ENCODE results near the gene DHX9. TPM values are rescaled to one million over a fixed set of nuclear protein-coding genes. Genes with fewer than 3 reads are reported as not detected.
A peak's percentile ranks its signal among the peaks of the same experiment; 100 is the strongest.

The DHX9 gene
- total RNA-seq, 1 donor from 2014 or later = 169 TPM

GRCh38 chr1:182826892-182827291, 12.3 kb upstream of the DHX9 start:
- TF ChIP-seq EZH2 (IDR thresholded peaks at IDR 0.05; ENCODE audit: insufficient read depth, low read length) (no peak), CTCF (IDR thresholded peaks at IDR 0.05; ENCODE audit: insufficient read depth, low read depth, low read length) (no peak)
- no peak overlapping the region for H3K27ac Mint-ChIP-seq (ENCODE audit: unreplicated experiment)
- Histone ChIP-seq H3K27me3 (ENCODE audit: insufficient read depth, low read length) (no peaks in the 10 kb centered on the region), H4K20me1 (ENCODE audit: insufficient read depth, low read length) (no peaks in the 10 kb centered on the region), H3K9me3 (ENCODE audit: insufficient read depth, low read depth, low read length) (no peaks in the 10 kb centered on the region), H2AFZ (ENCODE audit: low read depth, low read length) (no peak overlapping the region), H3K36me3 (ENCODE audit: insufficient read depth, low read length) (no peaks in the 10 kb centered on the region), H3K79me2 (ENCODE audit: insufficient read depth, low read length) (no peaks in the 10 kb centered on the region), H3K4me1 (ENCODE audit: insufficient read depth, low read length) (no peaks in the 10 kb centered on the region), H3K4me2 (ENCODE audit: low read length) (no peak overlapping the region), H3K4me3 (ENCODE audit: insufficient read depth, low read depth, low read length) (no peak overlapping the region), H3K9ac (ENCODE audit: low read length) (no peak overlapping the region), H3K27ac (ENCODE audit: low read depth, low read length) (no peak overlapping the region)
- peaks cover 3% of the 10 kb centered on the region for H3K36me3 Mint-ChIP-seq (ENCODE audit: low read depth, unreplicated experiment)
- DNase-seq (ENCODE audit: low read depth) (no peak), FAIRE-seq (no peak)
- no peaks in the 10 kb centered on the region for H3K9me3 Mint-ChIP-seq (ENCODE audit: unreplicated experiment)
- no peaks in the 10 kb centered on the region for H3K27me3 Mint-ChIP-seq (ENCODE audit: low read depth, unreplicated experiment)
- no peaks in the 10 kb centered on the region for H3K4me1 Mint-ChIP-seq (ENCODE audit: low read depth, unreplicated experiment)
- H3K4me3 Mint-ChIP-seq (ENCODE audit: unreplicated experiment) = no peak overlapping the region

GRCh38 chr1:182829285-182829932, 9.7 kb upstream of the DHX9 start:
- Mint-ChIP-seq H3K9me3 (ENCODE audit: unreplicated experiment) (no peaks in the 10 kb centered on the region), H3K36me3 (ENCODE audit: low read depth, unreplicated experiment) (no peaks in the 10 kb centered on the region), H3K4me1 (ENCODE audit: low read depth, unreplicated experiment) (peaks cover 4% of the 10 kb centered on the region), H3K27me3 (ENCODE audit: low read depth, unreplicated experiment) (no peaks in the 10 kb centered on the region), H3K4me3 (ENCODE audit: unreplicated experiment) (no peak overlapping the region), H3K27ac (ENCODE audit: unreplicated experiment) (no peak overlapping the region)
- no peaks in the 10 kb centered on the region for H3K9me3 ChIP-seq (ENCODE audit: insufficient read depth, low read depth, low read length)
- no peak overlapping the region for H3K4me2 ChIP-seq (ENCODE audit: low read length)
- no peak for DNase-seq (ENCODE audit: low read depth)
- no peak overlapping the region for H3K4me3 ChIP-seq (ENCODE audit: insufficient read depth, low read depth, low read length)
- TF ChIP-seq CTCF (IDR thresholded peaks at IDR 0.05; ENCODE audit: insufficient read depth, low read depth, low read length) = no peak
- TF ChIP-seq EZH2 (IDR thresholded peaks at IDR 0.05; ENCODE audit: insufficient read depth, low read length) = no peak
- no peaks in the 10 kb centered on the region for H3K36me3 ChIP-seq (ENCODE audit: insufficient read depth, low read length)
- H2AFZ ChIP-seq (ENCODE audit: low read depth, low read length) = no peak overlapping the region
- H3K27me3 ChIP-seq (ENCODE audit: insufficient read depth, low read length) = no peaks in the 10 kb centered on the region
- H3K4me1 ChIP-seq (ENCODE audit: insufficient read depth, low read length) = no peaks in the 10 kb centered on the region
- no peak overlapping the region for H3K9ac ChIP-seq (ENCODE audit: low read length)
- H3K79me2 ChIP-seq (ENCODE audit: insufficient read depth, low read length) = no peaks in the 10 kb centered on the region
- FAIRE-seq = no peak
- no peaks in the 10 kb centered on the region for H4K20me1 ChIP-seq (ENCODE audit: insufficient read depth, low read length)
- no peak overlapping the region for H3K27ac ChIP-seq (ENCODE audit: low read depth, low read length)

DNA sequence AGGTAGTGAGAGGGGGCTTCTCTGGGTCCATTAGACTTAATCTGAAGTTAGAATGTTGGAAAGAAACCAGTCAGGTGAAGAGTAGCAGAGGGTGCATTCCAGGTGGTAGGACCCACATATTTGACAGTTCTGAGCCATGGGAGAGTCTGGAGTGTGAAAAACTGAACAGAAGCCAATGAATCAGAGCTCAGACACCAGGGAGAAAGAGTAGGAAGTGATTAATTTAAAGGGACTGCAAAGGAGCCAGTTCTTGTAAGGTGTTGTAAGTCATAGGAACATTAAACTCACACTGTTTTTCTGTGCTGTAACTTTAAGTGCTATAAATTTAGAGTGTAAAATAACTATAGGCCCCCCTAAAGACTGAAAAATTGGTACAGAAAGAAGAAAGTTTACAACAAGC, 5.9 kb upstream of the DHX9 start:
- no peaks in the 10 kb centered on the region for H3K9me3 Mint-ChIP-seq (ENCODE audit: unreplicated experiment)
- H3K79me2 ChIP-seq (ENCODE audit: insufficient read depth, low read length) = no peaks in the 10 kb centered on the region
- H3K27me3 ChIP-seq (ENCODE audit: insufficient read depth, low read length) = no peaks in the 10 kb centered on the region
- H3K36me3 Mint-ChIP-seq (ENCODE audit: low read depth, unreplicated experiment) = no peaks in the 10 kb centered on the region
- no peaks in the 10 kb centered on the region for H4K20me1 ChIP-seq (ENCODE audit: insufficient read depth, low read length)
- no peak overlapping the region for H3K9ac ChIP-seq (ENCODE audit: low read length)
- no peaks in the 10 kb centered on the region for H3K27me3 Mint-ChIP-seq (ENCODE audit: low read depth, unreplicated experiment)
- no peak overlapping the region for H3K4me3 ChIP-seq (ENCODE audit: insufficient read depth, low read depth, low read length)
- DNase-seq (ENCODE audit: low read depth) = peak; percentile 24
- no peak overlapping the region for H3K27ac Mint-ChIP-seq (ENCODE audit: unreplicated experiment)
- no peaks in the 10 kb centered on the region for H3K4me1 ChIP-seq (ENCODE audit: insufficient read depth, low read length)
- no peak for FAIRE-seq
- no peak overlapping the region for H3K27ac ChIP-seq (ENCODE audit: low read depth, low read length)
- TF ChIP-seq EZH2 (IDR thresholded peaks at IDR 0.05; ENCODE audit: insufficient read depth, low read length) (no peak), CTCF (IDR thresholded peaks at IDR 0.05; ENCODE audit: insufficient read depth, low read depth, low read length) (no peak)
- no peak overlapping the region for H3K4me3 Mint-ChIP-seq (ENCODE audit: unreplicated experiment)
- no peaks in the 10 kb centered on the region for H3K36me3 ChIP-seq (ENCODE audit: insufficient read depth, low read length)
- no peak overlapping the region for H2AFZ ChIP-seq (ENCODE audit: low read depth, low read length)
- H3K4me1 Mint-ChIP-seq (ENCODE audit: low read depth, unreplicated experiment) = peaks cover 4% of the 10 kb centered on the region
- no peak overlapping the region for H3K4me2 ChIP-seq (ENCODE audit: low read length)
- no peaks in the 10 kb centered on the region for H3K9me3 ChIP-seq (ENCODE audit: insufficient read depth, low read depth, low read length)
